ENCODE results near the gene GRPEL2.

The GRPEL2 gene

GRCh38 chr5:149301049-149301743, 44.1 kb upstream of the GRPEL2 start:
- no peak overlapping the region for H3K4me3 ChIP-seq (replicated peaks; ENCODE audit: low read depth, low read length)
- no peak for TF ChIP-seq CTCF (IDR thresholded peaks at IDR 0.05; ENCODE audit: low read length, missing control alignments)
- no peak for DNase-seq (ENCODE audit: low read depth)

GRCh38 chr5:149301744-149302380, 43.4 kb upstream of the GRPEL2 start:
- H3K4me3 ChIP-seq (replicated peaks; ENCODE audit: low read depth, low read length): no peak overlapping the region
- no peak for TF ChIP-seq CTCF (IDR thresholded peaks at IDR 0.05; ENCODE audit: low read length, missing control alignments)
- no peak for DNase-seq (ENCODE audit: low read depth)

GRCh38 chr5:149302641-149303040, 42.7 kb upstream of the GRPEL2 start:
- H3K4me3 ChIP-seq (replicated peaks; ENCODE audit: low read depth, low read length): no peak overlapping the region
- no peak for TF ChIP-seq CTCF (IDR thresholded peaks at IDR 0.05; ENCODE audit: low read length, missing control alignments)
- DNase-seq (ENCODE audit: low read depth): no peak

- no peak for TF ChIP-seq CTCF (IDR thresholded peaks at IDR 0.05; ENCODE audit: low read length, missing control alignments)
- H3K4me3 ChIP-seq (replicated peaks; ENCODE audit: low read depth, low read length): no peak overlapping the region
- no peak for DNase-seq (ENCODE audit: low read depth)
Observed at GRCh38 chr5:149303210-149303609, 42.1 kb upstream of the GRPEL2 start.

- H3K4me3 ChIP-seq (replicated peaks; ENCODE audit: low read depth, low read length): no peak overlapping the region
- no peak for TF ChIP-seq CTCF (IDR thresholded peaks at IDR 0.05; ENCODE audit: low read length, missing control alignments)
- DNase-seq (ENCODE audit: low read depth): no peak
Observed at GRCh38 chr5:149304195-149305078, 40.9 kb upstream of the GRPEL2 start.

GRCh38 chr5:149309354-149309753, 35.9 kb upstream of the GRPEL2 start:
- no peak overlapping the region for H3K4me3 ChIP-seq (replicated peaks; ENCODE audit: low read depth, low read length)
- TF ChIP-seq CTCF (IDR thresholded peaks at IDR 0.05; ENCODE audit: low read length, missing control alignments): no peak
- DNase-seq (ENCODE audit: low read depth): no peak
